Cardiac fibroblast (primary cell): ENCODE measurements around the gene ALS2.
"Not testable (repeated sequence)": the region's sequence is repeated elsewhere in the genome, so short reads cannot be mapped to it uniquely, and the experiment has no call there.

Experiments
- DNase-seq, 2 donors: peaks; one replicate each; pipeline versions ENCODE4 v3.0.0 to v3.0.0-alpha.2; 2010; ENCODE audit warnings: low read depth in 2 of 2
- H3K4me3 ChIP-seq, 2 donors: replicated peaks in 1 of 2; 1 replicate in 1 of 2; 2 replicates in 1 of 2; pipeline ENCODE4 v1.5.1; 2011; ENCODE audit warnings: low read depth in 2 of 2, low read length in 2 of 2, mild to moderate bottlenecking in 2 of 2, moderate library complexity in 1 of 2
- CTCF ChIP-seq: IDR thresholded peaks from one replicate; pipeline ENCODE4 v1.5.1; 2011; ENCODE audit warnings: low read depth, mild to moderate bottlenecking, low read length, inconsistent platforms

The ALS2 gene

GRCh38 chr2:201806442-201807170 is 25.9 kb upstream of the ALS2 start, which contains the start of gene CDK15:
CDK15 (plus strand) TSS chr2:201806537; CDS start chr2:201806665, 128 bp downstream.
- H3K4me3 ChIP-seq = peak within 1 kb of the TSS; percentile 2 to 15
- peak; percentile 36 to 67 for DNase-seq

GRCh38 chr2:201798914-201799285 is 18.2 kb upstream of the ALS2 start:
- peak; percentile 32 for TF ChIP-seq CTCF
- not testable (repeated sequence) for H3K4me3 ChIP-seq
- DNase-seq = peak; percentile 37 to 47

More at GRCh38 chr2:201806442-201807170, 25.9 kb upstream of the ALS2 start, which contains the start of gene CDK15:
- no peak for TF ChIP-seq CTCF

GRCh38 chr2:201798252-201798913 is 17.6 kb upstream of the ALS2 start:
- TF ChIP-seq CTCF = no peak
- DNase-seq = peak; percentile 31 to 79
- H3K4me3 ChIP-seq = no peak overlapping the region

- no peak overlapping the region for H3K4me3 ChIP-seq
- TF ChIP-seq CTCF = no peak
- peak; percentile 15 to 63 for DNase-seq
These were observed 16.6 kb upstream of the ALS2 start for GRCh38 chr2:201797175-201797840.

- no peak for DNase-seq
- H3K4me3 ChIP-seq = no peak overlapping the region
- TF ChIP-seq CTCF = no peak
These were observed 15.7 kb upstream of the ALS2 start for GRCh38 chr2:201796478-201796865.

- TF ChIP-seq CTCF = peak; percentile 77
- DNase-seq = peak; percentile 63 to 66
- H3K4me3 ChIP-seq = no peak overlapping the region
These were observed 15.1 kb upstream of the ALS2 start for GRCh38 chr2:201795607-201796477.
